HepG2 (cell line): ENCODE measurements around the gene DNM3. TPM values are rescaled to one million over a fixed set of nuclear protein-coding genes. Genes with fewer than 3 reads are reported as not detected.

Source experiments
- ATAC-seq: fragments of 200-7000 bp; cut with Tn5 transposase; 3 replicates; pipeline ENCODE4 v1.9.1; 2020; ENCODE audit warnings: mild to moderate bottlenecking, moderate library complexity
- BruUV-seq: library from RNA; stranded (reverse); fragments of 400-500 nt; replicated peaks from 2 replicates; lab custom pipeline; 2021; lab: Mats Ljungman, UMichigan
- CTCF ChIA-PET: fragments of 300-600 bp; formaldehyde crosslinking; extraction: SDS; loops from one replicate; lab custom pipeline; 2021; ENCODE audit warnings: low total read pairs, inconsistent platforms, low intra/inter-chr PET ratio; lab: Yijun Ruan, JAX
- POLR2A ChIA-PET: fragments of 350-600 bp; sonication (Branson Sonifier 250); formaldehyde crosslinking; loops from one replicate; lab custom pipeline; 2020; ENCODE audit warnings: antibody characterized with exemption, inconsistent platforms; lab: Yijun Ruan, JAX
- DNase-seq: peaks from one replicate; pipeline ENCODE4 v3.0.0-alpha.2; 2015; ENCODE audit warnings: low spot score
- FAIRE-seq: peaks from 3 replicates; lab custom pipeline; 2011; peaks lifted over from hg19 to GRCh38; lab: Jason Lieb, UNC
- H2AFZ ChIP-seq: one replicate; pipeline ENCODE4 v1.6.1; 2011; ENCODE audit warnings: low read length, inconsistent platforms
- H3K27ac ChIP-seq: fragments of 300-600 bp; 3 replicates; pipeline ENCODE4 v1.8.0; 2011; ENCODE audit warnings: mixed run types, mild to moderate bottlenecking, mixed read lengths, low read length, inconsistent platforms; ENCODE audit not compliant: insufficient read depth; ENCODE audit errors: extremely low read length
- H3K27me3 ChIP-seq, 2 experiments: fragments of 200-600 bp in 1 of 2; 2 replicates in 1 of 2; 3 replicates in 1 of 2; pipeline versions ENCODE4 v1.6.0 to v1.8.0; 2011; ENCODE audit warnings: low read length in 2 of 2, mild to moderate bottlenecking in 2 of 2, moderate library complexity in 2 of 2, inconsistent platforms in 1 of 2; ENCODE audit not compliant: insufficient read depth in 2 of 2, control insufficient read depth in 1 of 2
- H3K36me3 ChIP-seq, 2 experiments: fragments of 200-600 bp in 1 of 2; replicated peaks in 1 of 2; 2 replicates in 1 of 2; 3 replicates in 1 of 2; pipeline versions ENCODE4 v1.5.1 to v1.8.0; 2011; ENCODE audit warnings: low read length in 2 of 2, inconsistent platforms in 1 of 2; ENCODE audit not compliant: insufficient read depth in 2 of 2, control insufficient read depth in 1 of 2
- H3K4me1 ChIP-seq: 2 replicates; pipeline ENCODE4 v1.5.1; 2012; ENCODE audit warnings: low read length, inconsistent platforms; ENCODE audit not compliant: insufficient read depth
- H3K4me2 ChIP-seq: 2 replicates; pipeline ENCODE4 v1.6.0; 2011; ENCODE audit warnings: low read depth, low read length, inconsistent platforms
- H3K4me3 ChIP-seq, 3 experiments: fragments of 200-600 bp in 1 of 3; sonication (generic), shearing (Covaris generic) in 1 of 3; replicated peaks in 1 of 3; 2 replicates each; pipeline ENCODE4 v1.5.1; 2011 to 2016; ENCODE audit warnings: low read length in 3 of 3, inconsistent platforms in 2 of 3, low read depth in 2 of 3, mild to moderate bottlenecking in 2 of 3, control low read depth in 1 of 3, mixed read lengths in 1 of 3; ENCODE audit not compliant: insufficient read depth in 1 of 3
- H3K79me2 ChIP-seq: one replicate; pipeline ENCODE4 v1.6.1; 2011; ENCODE audit warnings: low read length, inconsistent platforms; ENCODE audit not compliant: insufficient read depth
- H3K9ac ChIP-seq: 2 replicates; pipeline ENCODE4 v1.6.0; 2011; ENCODE audit warnings: mild to moderate bottlenecking, low read depth, low read length, inconsistent platforms; ENCODE audit not compliant: insufficient read depth
- H3K9me3 ChIP-seq: 2 replicates; pipeline ENCODE4 v1.5.1; 2012; ENCODE audit warnings: mild to moderate bottlenecking, low read length
- H4K20me1 ChIP-seq: 2 replicates; pipeline ENCODE4 v1.6.0; 2011; ENCODE audit warnings: inconsistent platforms, mild to moderate bottlenecking, low read length, moderate library complexity; ENCODE audit not compliant: insufficient read depth
- CREM ChIP-seq, 2 experiments: sonication (generic) in 1 of 2; formaldehyde crosslinking in 1 of 2; IDR thresholded peaks; 2 replicates each; pipeline versions ENCODE4 v1.4.0 to v1.6.1; 2016 to 2020; ENCODE audit warnings: antibody characterized with exemption in 1 of 2, mild to moderate bottlenecking in 1 of 2, missing genetic modification reagents in 1 of 2
- GMEB2 ChIP-seq: IDR thresholded peaks from 2 replicates; pipeline ENCODE4 v1.6.1; 2016; ENCODE audit warnings: missing biosample characterization, missing genetic modification reagents, low read depth
- GTF3A ChIP-seq: sonication (generic); formaldehyde crosslinking; conservative IDR thresholded peaks from 2 replicates; pipeline ENCODE4 v1.4.0; 2020; ENCODE audit warnings: mild to moderate bottlenecking, missing genetic modification reagents
- IKZF4 ChIP-seq: sonication (generic); formaldehyde crosslinking; IDR thresholded peaks from 2 replicates; pipeline ENCODE4 v1.5.1; 2020; ENCODE audit warnings: borderline replicate concordance, mild to moderate bottlenecking, low read depth, missing genetic modification reagents; ENCODE audit errors: not compliant biosample characterization
- MTF2 ChIP-seq: sonication (generic); formaldehyde crosslinking; IDR thresholded peaks from 2 replicates; pipeline ENCODE4 v1.5.0; 2020; ENCODE audit warnings: missing genetic modification reagents, borderline replicate concordance
- PPARG ChIP-seq: conservative IDR thresholded peaks from 2 replicates; pipeline ENCODE4 v1.6.1; 2016; ENCODE audit warnings: missing biosample characterization, missing genetic modification reagents
- SKI ChIP-seq: fragments of 450-650 bp; IDR thresholded peaks from one replicate; pipeline ENCODE4 v1.6.1; 2018; ENCODE audit warnings: mild to moderate bottlenecking; ENCODE audit not compliant: partially characterized antibody
- TOE1 ChIP-seq: sonication (generic); formaldehyde crosslinking; IDR thresholded peaks from 2 replicates; pipeline ENCODE4 v1.4.0; 2020; ENCODE audit warnings: mild to moderate bottlenecking, missing genetic modification reagents
- ZNF10 ChIP-seq: sonication (generic); formaldehyde crosslinking; IDR thresholded peaks from 2 replicates; pipeline ENCODE4 v1.4.0; 2020; ENCODE audit warnings: mild to moderate bottlenecking, low read depth, missing genetic modification reagents, borderline replicate concordance
- ZNF234 ChIP-seq: sonication (generic); formaldehyde crosslinking; conservative IDR thresholded peaks from 2 replicates; pipeline ENCODE4 v1.5.1; 2020; ENCODE audit warnings: mild to moderate bottlenecking, missing genetic modification reagents
- ZNF335 ChIP-seq: sonication (generic); formaldehyde crosslinking; IDR thresholded peaks from 2 replicates; pipeline ENCODE4 v1.4.0; 2020; ENCODE audit warnings: missing genetic modification reagents
- ZNF34 ChIP-seq: sonication (generic); formaldehyde crosslinking; IDR thresholded peaks from 2 replicates; pipeline ENCODE4 v1.4.0; 2020; ENCODE audit warnings: mild to moderate bottlenecking, missing genetic modification reagents, borderline replicate concordance
- ZNF550 ChIP-seq: sonication (generic); formaldehyde crosslinking; IDR thresholded peaks from 2 replicates; pipeline ENCODE4 v1.4.0; 2020; ENCODE audit warnings: mild to moderate bottlenecking, missing genetic modification reagents, borderline replicate concordance
- ZNF557 ChIP-seq: sonication (generic); formaldehyde crosslinking; IDR thresholded peaks from 2 replicates; pipeline ENCODE4 v1.4.0; 2020; ENCODE audit warnings: missing genetic modification reagents
- WGBS: methylation state at CpG from one replicate; pipeline ENCODE4 v1.1.6; 2017; ENCODE audit warnings: low lambda C conversion rate; 5-methylcytosine and 5-hydroxymethylcytosine counted together
- in situ Hi-C: cut with HindIII; loops from 2 replicates; pipeline ENCODE4 v1.10.0; 2017; ENCODE audit warnings: low pct_unique_long_range_greater_than_20kb; ENCODE audit not compliant: extremely low pct_ligation_motif_present
- intact Hi-C: fragments of 100-400 bp; cut with micrococcal nuclease; formaldehyde crosslinking; loops from one replicate; pipeline ENCODE4 v1.10.0; 2022; ENCODE audit not compliant: unreplicated experiment
- polyA plus RNA-seq, 8 experiments: library from polyadenylated mRNA; depleted of rRNA in 3 of 8; stranded (reverse) in 7 of 8; unstranded in 1 of 8; fragments of >200 nt; fragmentation: Illumina TruSeq in 4 of 8; extraction: Trizol in 4 of 8; gene quantifications; 2 replicates each; pipeline versions ENCODE4 v1.2.1 to v1.2.3, GENCODE V29; 2011 to 2016; ENCODE audit warnings: low read depth in 4 of 8, missing spikeins in 1 of 8, mixed read lengths in 1 of 8; ENCODE audit not compliant: insufficient read depth in 1 of 8
- total RNA-seq, 5 experiments: library from RNA; depleted of rRNA; stranded (reverse); fragments of >200 nt; fragmentation: Illumina TruSeq; extraction: Trizol; gene quantifications; 2 replicates each; pipeline ENCODE4 v1.2.3, GENCODE V29; 2016; ENCODE audit warnings: low read depth in 1 of 5
- TF ChIP-seq, protein P1 (sequence below): sonication (generic); formaldehyde crosslinking; IDR thresholded peaks from 2 replicates; pipeline ENCODE4 v1.4.0; 2020; ENCODE audit warnings: missing genetic modification reagents

Gene DNM3
- total and polyA plus RNA-seq, 2 of the 13 experiments (the other 11 are each of a cell fraction or from before 2014, with no cell fraction given), result 0.05 TPM; not detected in 1

- H3K4me1 ChIP-seq, result no peaks in the 10 kb centered on the region
- in situ Hi-C loops, result no loop called here
- CTCF ChIA-PET, result no interaction called here
- H3K9me3 ChIP-seq, result no peaks in the 10 kb centered on the region
- no TSS peak for BruUV-seq
- intact Hi-C loops, result no loop called here
- no peak overlapping the region for H3K4me2 ChIP-seq
- POLR2A ChIA-PET, result no interaction called here
- TF ChIP-seq, protein P1, sequence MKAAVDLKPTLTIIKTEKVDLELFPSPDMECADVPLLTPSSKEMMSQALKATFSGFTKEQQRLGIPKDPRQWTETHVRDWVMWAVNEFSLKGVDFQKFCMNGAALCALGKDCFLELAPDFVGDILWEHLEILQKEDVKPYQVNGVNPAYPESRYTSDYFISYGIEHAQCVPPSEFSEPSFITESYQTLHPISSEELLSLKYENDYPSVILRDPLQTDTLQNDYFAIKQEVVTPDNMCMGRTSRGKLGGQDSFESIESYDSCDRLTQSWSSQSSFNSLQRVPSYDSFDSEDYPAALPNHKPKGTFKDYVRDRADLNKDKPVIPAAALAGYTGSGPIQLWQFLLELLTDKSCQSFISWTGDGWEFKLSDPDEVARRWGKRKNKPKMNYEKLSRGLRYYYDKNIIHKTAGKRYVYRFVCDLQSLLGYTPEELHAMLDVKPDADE (CRISPR knock-in tag), result no peak
- TF ChIP-seq IKZF4 (no peak), SKI (no peak), ZNF557 (CRISPR knock-in tag) (no peak), ZNF34 (CRISPR knock-in tag) (no peak), GMEB2 (CRISPR knock-in tag) (no peak)
- TF ChIP-seq, all 625 proteins: peak for 0
- H3K27me3 ChIP-seq, result no peaks in the 10 kb centered on the region
- no peak for FAIRE-seq
- WGBS, result 38% methylated on average over 2 of the region's 2 CpGs
- H3K79me2 ChIP-seq, result no peaks in the 10 kb centered on the region
- no peak overlapping the region for H3K27ac ChIP-seq
- no peak for DNase-seq
- no peaks in the 10 kb centered on the region for H4K20me1 ChIP-seq
- no peaks in the 10 kb centered on the region for H3K36me3 ChIP-seq
- ATAC-seq, result no peak
- no peak overlapping the region for H3K9ac ChIP-seq
- no peak overlapping the region for H2AFZ ChIP-seq
- H3K4me3 ChIP-seq, result no peak overlapping the region
These were observed 445.4 kb downstream of the DNM3 start for GRCh38 chr1:172286629-172287076.

DNA sequence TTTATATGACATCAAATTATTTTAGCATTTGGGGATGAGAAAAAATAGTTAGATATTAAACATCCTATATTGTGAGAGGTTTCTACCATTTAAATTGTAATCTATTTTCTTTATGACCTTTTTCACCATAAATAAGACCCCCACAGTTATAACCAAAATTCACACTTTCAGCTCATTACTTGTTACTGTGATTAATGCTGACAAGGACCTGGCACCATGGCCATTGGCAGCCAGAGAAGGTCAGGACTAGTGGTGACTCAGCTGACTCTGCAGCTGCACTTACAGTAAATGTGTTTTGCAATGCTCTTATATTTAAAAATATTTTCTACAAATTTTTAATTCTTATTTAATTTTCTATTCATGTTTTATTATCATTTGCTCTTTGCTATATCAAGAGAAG is 445.9 kb downstream of the DNM3 start:
- H3K27me3 ChIP-seq, result no peaks in the 10 kb centered on the region
- H3K27ac ChIP-seq, result no peak overlapping the region
- H3K4me2 ChIP-seq, result no peak overlapping the region
- in situ Hi-C loops, result no loop called here
- ATAC-seq (no peak), FAIRE-seq (no peak), DNase-seq (no peak)
- H3K36me3 ChIP-seq, result no peaks in the 10 kb centered on the region
- H2AFZ ChIP-seq, result no peak overlapping the region
- BruUV-seq, result no TSS peak
- intact Hi-C loops, result no loop called here
- ChIA-PET CTCF (no interaction called here), POLR2A (no interaction called here)
- H3K9me3 ChIP-seq, result no peaks in the 10 kb centered on the region
- no peaks in the 10 kb centered on the region for H3K79me2 ChIP-seq
- no peak overlapping the region for H3K4me3 ChIP-seq
- no peaks in the 10 kb centered on the region for H3K4me1 ChIP-seq
- no peaks in the 10 kb centered on the region for H4K20me1 ChIP-seq
- no peak overlapping the region for H3K9ac ChIP-seq
- TF ChIP-seq GTF3A (CRISPR knock-in tag), result no peak
- TF ChIP-seq ZNF10 (CRISPR knock-in tag), result no peak
- no peak for TF ChIP-seq ZNF550 (CRISPR knock-in tag)
- TF ChIP-seq TOE1 (CRISPR knock-in tag), result no peak
- no peak for TF ChIP-seq CREM (IDR thresholded peaks at IDR 0.05)
- no peak for TF ChIP-seq CREM (CRISPR knock-in tag; IDR thresholded peaks at IDR 0.05)
- TF ChIP-seq ZNF234 (CRISPR knock-in tag), result no peak
- no peak for TF ChIP-seq PPARG
- TF ChIP-seq MTF2 (CRISPR knock-in tag), result no peak
- TF ChIP-seq ZNF335 (CRISPR knock-in tag), result no peak
